ENCODE results near the gene KRT73.

Gene KRT73

GRCh38 chr12:52618216-52618615 lies at the start of gene KRT73:
TSS of gene KRT73 (minus strand) at chr12:52618559. CDS start at chr12:52618524, 35 bp downstream.
- FAIRE-seq = no peak

- FAIRE-seq = no peak
Observed at GRCh38 chr12:52667931-52668330, 49.6 kb upstream of the KRT73 start.

GRCh38 chr12:52667509-52667908 lies 49.1 kb upstream of the KRT73 start:
- FAIRE-seq = no peak

- FAIRE-seq = no peak
Observed at GRCh38 chr12:52666471-52666870, 48.1 kb upstream of the KRT73 start.

- no peak for FAIRE-seq
Observed at GRCh38 chr12:52663420-52663819, 45.1 kb upstream of the KRT73 start.

- FAIRE-seq = no peak
Observed at GRCh38 chr12:52662918-52663229, 44.5 kb upstream of the KRT73 start.

- FAIRE-seq = no peak
Observed at GRCh38 chr12:52662093-52662917, 43.9 kb upstream of the KRT73 start.

- FAIRE-seq = no peak
Observed at GRCh38 chr12:52661668-52662067, 43.3 kb upstream of the KRT73 start.

- no peak for FAIRE-seq
Observed at GRCh38 chr12:52660934-52661499, 42.7 kb upstream of the KRT73 start.

- FAIRE-seq = no peak
Observed at GRCh38 chr12:52659951-52660350, 41.6 kb upstream of the KRT73 start.

GRCh38 chr12:52659395-52659794 lies 41.0 kb upstream of the KRT73 start:
- no peak for FAIRE-seq

- FAIRE-seq = no peak
Observed at GRCh38 chr12:52658196-52658595, 39.8 kb upstream of the KRT73 start.

GRCh38 chr12:52657250-52657902 lies 39.0 kb upstream of the KRT73 start:
- no peak for FAIRE-seq

GRCh38 chr12:52656616-52657015 lies 38.3 kb upstream of the KRT73 start:
- FAIRE-seq = no peak

- FAIRE-seq = no peak
Observed at GRCh38 chr12:52655720-52656124, 37.4 kb upstream of the KRT73 start.

GRCh38 chr12:52655251-52655650 lies 36.9 kb upstream of the KRT73 start:
- no peak for FAIRE-seq

- FAIRE-seq = no peak
Observed at GRCh38 chr12:52651726-52652261, 33.4 kb upstream of the KRT73 start, which contains the start of gene KRT2. TSS of gene KRT2 (minus strand) at chr12:52652211. CDS start at chr12:52652142, 69 bp downstream.

GRCh38 chr12:52650520-52651081 lies 32.2 kb upstream of the KRT73 start:
- no peak for FAIRE-seq

- no peak for FAIRE-seq
Observed at GRCh38 chr12:52649066-52649465, 30.7 kb upstream of the KRT73 start.

- no peak for FAIRE-seq
Observed at GRCh38 chr12:52648012-52648550, 29.7 kb upstream of the KRT73 start.

- no peak for FAIRE-seq
Observed at GRCh38 chr12:52647601-52648000, 29.2 kb upstream of the KRT73 start.

- FAIRE-seq = no peak
Observed at GRCh38 chr12:52646613-52647012, 28.3 kb upstream of the KRT73 start.

- FAIRE-seq = no peak
Observed at GRCh38 chr12:52645982-52646381, 27.6 kb upstream of the KRT73 start.

All from islet of Langerhans (tissue), 1 donor.